IMR-90 (cell line): ENCODE results near the gene HTR3A. TPM values are rescaled to one million over a fixed set of nuclear protein-coding genes. Genes with fewer than 3 reads are reported as not detected.

Experiments
- ATAC-seq: fragments of 200-7000 bp; cut with Tn5 transposase; 2 replicates; pipeline ENCODE4 v1.9.1; 2020; ENCODE audit warnings: low read depth, mild to moderate bottlenecking, moderate library complexity
- BruUV-seq: library from RNA; stranded (reverse); fragments of 400-500 nt; replicated peaks from 2 replicates; lab custom pipeline; 2021; lab: Mats Ljungman, UMichigan
- CTCF ChIA-PET: fragments of 300-600 bp; formaldehyde crosslinking; extraction: SDS; loops from one replicate; lab custom pipeline; 2021; ENCODE audit warnings: antibody characterized with exemption; lab: Yijun Ruan, JAX
- POLR2A ChIA-PET: fragments of 300-600 bp; sonication (Branson Sonifier 250); formaldehyde crosslinking; loops from one replicate; lab custom pipeline; 2022; ENCODE audit warnings: antibody characterized with exemption; ENCODE audit not compliant: unreplicated experiment; lab: Charles Lee
- DNase-seq: peaks from one replicate; pipeline ENCODE4 v3.0.0; 2013
- H2AFZ ChIP-seq: replicated peaks from 2 replicates; pipeline ENCODE3; 2013; ENCODE audit warnings: low read length, mild to moderate bottlenecking; ENCODE audit not compliant: poor library complexity
- H2AK5ac ChIP-seq: 2 replicates; pipeline ENCODE4 v1.6.1; 2013; ENCODE audit warnings: low read depth, low read length, inconsistent platforms
- H2AK9ac ChIP-seq: replicated peaks from 2 replicates; pipeline ENCODE3; 2013; ENCODE audit warnings: mild to moderate bottlenecking, low read depth, low read length, moderate library complexity; ENCODE audit not compliant: poor library complexity
- H2BK120ac ChIP-seq: 2 replicates; pipeline ENCODE4 v1.6.1; 2013; ENCODE audit warnings: low read depth, low read length, inconsistent platforms
- H2BK15ac ChIP-seq: 3 replicates; pipeline ENCODE4 v1.6.1; 2013; ENCODE audit warnings: low read depth, low read length, inconsistent platforms
- H2BK20ac ChIP-seq: 2 replicates; pipeline ENCODE4 v1.6.1; 2013; ENCODE audit warnings: low read depth, mild to moderate bottlenecking, inconsistent platforms, low read length, moderate library complexity
- H2BK5ac ChIP-seq: 2 replicates; pipeline ENCODE4 v1.6.1; 2013; ENCODE audit warnings: mild to moderate bottlenecking, low read depth, low read length, inconsistent platforms; ENCODE audit not compliant: poor library complexity, severe bottlenecking
- H3K14ac ChIP-seq: replicated peaks from 2 replicates; pipeline ENCODE4 v1.6.1; 2013; ENCODE audit warnings: low read depth, low read length, inconsistent platforms
- H3K18ac ChIP-seq: 2 replicates; pipeline ENCODE4 v1.6.1; 2013; ENCODE audit warnings: low read depth, low read length, control low read depth
- H3K23ac ChIP-seq: 2 replicates; pipeline ENCODE4 v1.6.1; 2013; ENCODE audit warnings: low read depth, low read length, inconsistent platforms
- H3K27ac ChIP-seq: 2 replicates; pipeline ENCODE4 v1.5.1; 2013; ENCODE audit warnings: mild to moderate bottlenecking, control low read depth, low read length; ENCODE audit not compliant: insufficient read depth
- H3K27me3 ChIP-seq: 2 replicates; pipeline ENCODE4 v1.6.1; 2013; ENCODE audit warnings: low read length; ENCODE audit not compliant: control insufficient read depth, insufficient read depth
- H3K36me3 ChIP-seq: 2 replicates; pipeline ENCODE4 v1.6.1; 2013; ENCODE audit warnings: low read length, mixed read lengths; ENCODE audit not compliant: control insufficient read depth, insufficient read depth
- H3K4ac ChIP-seq: 2 replicates; pipeline ENCODE4 v1.6.1; 2013; ENCODE audit warnings: low read depth, low read length, inconsistent platforms
- H3K4me1 ChIP-seq: 2 replicates; pipeline ENCODE4 v1.6.1; 2013; ENCODE audit warnings: low read length, mixed read lengths; ENCODE audit not compliant: control insufficient read depth, insufficient read depth
- H3K4me2 ChIP-seq: 2 replicates; pipeline ENCODE4 v1.6.1; 2013; ENCODE audit warnings: low read depth, mild to moderate bottlenecking, control low read depth, low read length, moderate library complexity
- H3K4me3 ChIP-seq: 2 replicates; pipeline ENCODE4 v1.5.1; 2013; ENCODE audit warnings: low read depth, mild to moderate bottlenecking, control low read depth, low read length, moderate library complexity; ENCODE audit not compliant: insufficient read depth
- H3K56ac ChIP-seq: 2 replicates; pipeline ENCODE4 v1.6.1; 2013; ENCODE audit warnings: low read length, inconsistent platforms; ENCODE audit not compliant: insufficient read depth; ENCODE audit errors: extremely low read depth
- H3K79me1 ChIP-seq, 2 experiments: 2 replicates each; pipeline ENCODE4 v1.6.1; 2013; ENCODE audit warnings: low read length in 2 of 2, inconsistent platforms in 1 of 2, low read depth in 1 of 2
- H3K9ac ChIP-seq: 2 replicates; pipeline ENCODE4 v1.6.1; 2013; ENCODE audit warnings: low read depth, low read length, control low read depth
- H3K9me1 ChIP-seq: 2 replicates; pipeline ENCODE4 v1.6.1; 2013; ENCODE audit warnings: low read length, inconsistent platforms; ENCODE audit not compliant: insufficient read depth
- H3K9me3 ChIP-seq: 2 replicates; pipeline ENCODE4 v1.6.1; 2013; ENCODE audit warnings: low read length; ENCODE audit not compliant: control insufficient read depth, insufficient read depth
- H4K20me1 ChIP-seq: 2 replicates; pipeline ENCODE4 v1.6.1; 2013; ENCODE audit warnings: low read length, inconsistent platforms; ENCODE audit not compliant: insufficient read depth
- H4K5ac ChIP-seq: 2 replicates; pipeline ENCODE4 v1.6.1; 2013; ENCODE audit warnings: mild to moderate bottlenecking, low read depth, low read length, control low read depth
- H4K8ac ChIP-seq, 2 experiments: 2 replicates each; pipeline ENCODE4 v1.6.1; 2013; ENCODE audit warnings: low read depth in 2 of 2, low read length in 2 of 2, control low read depth in 1 of 2, inconsistent platforms in 1 of 2
- H4K91ac ChIP-seq: 2 replicates; pipeline ENCODE4 v1.6.1; 2013; ENCODE audit warnings: low read depth, low read length, inconsistent platforms; ENCODE audit not compliant: insufficient read depth
- BHLHE40 ChIP-seq: fragments of 150-350 bp; IDR thresholded peaks from 2 replicates; pipeline ENCODE4 v1.6.1; 2016; ENCODE audit warnings: mild to moderate bottlenecking, low read depth, low read length
- CEBPB ChIP-seq: IDR thresholded peaks from 2 replicates; pipeline ENCODE4 v1.6.1; 2012; ENCODE audit warnings: low read depth, low read length, improper control_type of control experiment
- CHD1 ChIP-seq: IDR thresholded peaks from 2 replicates; pipeline ENCODE4 v1.6.1; 2012; ENCODE audit warnings: low read depth, low read length, improper control_type of control experiment
- CTCF ChIP-seq: conservative IDR thresholded peaks from 2 replicates; pipeline ENCODE4 v1.5.1; 2012; ENCODE audit warnings: mild to moderate bottlenecking, low read depth, low read length, improper control_type of control experiment
- ELK1 ChIP-seq: fragments of 150-350 bp; IDR thresholded peaks from 2 replicates; pipeline ENCODE4 v1.6.1; 2016; ENCODE audit warnings: low read depth, mild to moderate bottlenecking, low read length, moderate library complexity, borderline replicate concordance
- MAFK ChIP-seq: IDR thresholded peaks from 2 replicates; pipeline ENCODE4 v1.6.1; 2012; ENCODE audit warnings: low read depth, low read length, improper control_type of control experiment
- MAZ ChIP-seq: IDR thresholded peaks from 2 replicates; pipeline ENCODE4 v1.6.1; 2012; ENCODE audit warnings: low read depth, mild to moderate bottlenecking, low read length, improper control_type of control experiment, moderate library complexity, borderline replicate concordance
- MXI1 ChIP-seq: IDR thresholded peaks from 2 replicates; pipeline ENCODE4 v1.6.1; 2012; ENCODE audit warnings: low read depth, mild to moderate bottlenecking, low read length, moderate library complexity, borderline replicate concordance
- NFE2L2 ChIP-seq: fragments of 150-350 bp; IDR thresholded peaks from 2 replicates; pipeline ENCODE4 v1.6.1; 2016; ENCODE audit warnings: low read depth, mild to moderate bottlenecking, low read length
- POLR2A ChIP-seq: IDR thresholded peaks from 2 replicates; pipeline ENCODE4 v1.6.1; 2012; ENCODE audit warnings: mild to moderate bottlenecking, low read depth, low read length
- RAD21 ChIP-seq: IDR thresholded peaks from 2 replicates; pipeline ENCODE4 v1.6.1; 2012; ENCODE audit warnings: low read length, improper control_type of control experiment
- RCOR1 ChIP-seq: IDR thresholded peaks from 2 replicates; pipeline ENCODE4 v1.6.1; 2012; ENCODE audit warnings: mild to moderate bottlenecking, low read length, improper control_type of control experiment; ENCODE audit not compliant: insufficient replicate concordance
- RFX5 ChIP-seq: IDR thresholded peaks from 2 replicates; pipeline ENCODE4 v1.8.0; 2012; ENCODE audit warnings: low read depth, mild to moderate bottlenecking, low read length, moderate library complexity
- SMC3 ChIP-seq: fragments of 150-350 bp; IDR thresholded peaks from 2 replicates; pipeline ENCODE4 v1.6.1; 2016; ENCODE audit warnings: low read depth, mild to moderate bottlenecking, antibody characterized with exemption, low read length, moderate library complexity
- USF2 ChIP-seq: fragments of 150-350 bp; IDR thresholded peaks from 2 replicates; pipeline ENCODE4 v1.6.1; 2017; ENCODE audit warnings: mild to moderate bottlenecking, antibody characterized with exemption, low read length, low read depth
- WGBS, 2 experiments: methylation state at CpG; one replicate each; pipeline versions ENCODE4 v1.1.5 to v1.1.7; 2013; ENCODE audit warnings: missing lambda C conversion rate in 2 of 2; ENCODE audit not compliant: insufficient read length in 1 of 2; ENCODE audit errors: extremely low coverage in 2 of 2; 5-methylcytosine and 5-hydroxymethylcytosine counted together
- dilution Hi-C: fragments of 300-500 bp; cut with HindIII; formaldehyde crosslinking; loops from one replicate; pipeline ENCODE4 v1.14.3; 2018; ENCODE audit warnings: low sequenced_read_pairs; ENCODE audit not compliant: unreplicated experiment
- in situ Hi-C: fragments of 300-500 bp; cut with MboI; formaldehyde crosslinking; loops from 3 replicates; pipeline ENCODE4 v1.14.3; 2019; ENCODE audit warnings: low sequenced_read_pairs, inconsistent platforms, mixed read lengths
- intact Hi-C: fragments of 100-400 bp; cut with micrococcal nuclease; formaldehyde crosslinking; loops from 2 replicates; pipeline ENCODE4 v1.10.0; 2022
- polyA plus RNA-seq, 3 experiments: library from polyadenylated mRNA; depleted of rRNA; stranded (reverse); fragments of >200 nt; gene quantifications; 2 replicates each; pipeline ENCODE4 v1.2.3, GENCODE V29; 2012; ENCODE audit warnings: low replicate concordance in 1 of 3
- total RNA-seq: library from RNA; depleted of rRNA; stranded (reverse); fragments of >200 nt; gene quantifications from 2 replicates; pipeline ENCODE4 v1.2.3, GENCODE V29; 2012

The HTR3A gene
- total and polyA plus RNA-seq, 2 of the 4 experiments (the other 2 are of a cell fraction): not detected

GRCh38 chr11:113942256-113942655, 32.7 kb upstream of the HTR3A start:
- Histone ChIP-seq H3K4me3 (no peak overlapping the region), H4K5ac (no peak overlapping the region), H3K27me3 (no peaks in the 10 kb centered on the region; the same call in 1 of the 2 replicates), H2BK5ac (no peak overlapping the region), H2BK15ac (no peak overlapping the region), H2AFZ (no peak overlapping the region), H3K9ac (no peak overlapping the region), H3K4ac (no peak overlapping the region), H3K79me1 (no peaks in the 10 kb centered on the region), H3K4me2 (no peak overlapping the region), H3K56ac (no peak overlapping the region), H2AK5ac (no peak overlapping the region), H4K20me1 (no peaks in the 10 kb centered on the region), H3K36me3 (no peaks in the 10 kb centered on the region), H3K23ac (no peak overlapping the region), H4K91ac (no peak overlapping the region), H3K4me1 (no peaks in the 10 kb centered on the region), H3K9me1 (no peaks in the 10 kb centered on the region), H3K14ac (no peak overlapping the region), H4K8ac (no peak overlapping the region), H2BK20ac (no peak overlapping the region), H3K9me3 (no peaks in the 10 kb centered on the region), H2BK120ac (no peak overlapping the region), H2AK9ac (no peak overlapping the region), H3K27ac (no peak overlapping the region), H3K18ac (no peak overlapping the region)
- intact Hi-C loops (no loop called here), dilution Hi-C loops (no loop called here), in situ Hi-C loops (no loop called here)
- ATAC-seq (no peak), DNase-seq (no peak)
- ChIA-PET POLR2A (no interaction called here), CTCF (no interaction called here)
- no peak for TF ChIP-seq RAD21
- no peak for TF ChIP-seq CEBPB
- TF ChIP-seq RFX5: no peak
- TF ChIP-seq MAFK: no peak
- TF ChIP-seq NFE2L2: no peak
- TF ChIP-seq POLR2A: no peak
- no peak for TF ChIP-seq CTCF
- no peak for TF ChIP-seq MXI1
- no peak for TF ChIP-seq RCOR1
- no peak for TF ChIP-seq SMC3
- TF ChIP-seq USF2: no peak
- no peak for TF ChIP-seq ELK1
- no peak for TF ChIP-seq BHLHE40
- no peak for TF ChIP-seq MAZ
- no peak for TF ChIP-seq CHD1
- no CpG with 5 or more reads among the region's 8 CpGs for WGBS, 2 experiments
- no TSS peak for BruUV-seq
